GM18909 (cell line): ENCODE measurements around the gene MEF2A.
"Not testable (repeated sequence)": the region's sequence is repeated elsewhere in the genome, so short reads cannot be mapped to it uniquely, and the experiment has no call there.

Experiments
- ATAC-seq: cut with Tn5 transposase; IDR thresholded peaks from one replicate; pipeline ENCODE4 v1.9.1; 2021; ENCODE audit warnings: mild to moderate bottlenecking; ENCODE audit not compliant: unreplicated experiment, poor library complexity

The MEF2A gene

DNA sequence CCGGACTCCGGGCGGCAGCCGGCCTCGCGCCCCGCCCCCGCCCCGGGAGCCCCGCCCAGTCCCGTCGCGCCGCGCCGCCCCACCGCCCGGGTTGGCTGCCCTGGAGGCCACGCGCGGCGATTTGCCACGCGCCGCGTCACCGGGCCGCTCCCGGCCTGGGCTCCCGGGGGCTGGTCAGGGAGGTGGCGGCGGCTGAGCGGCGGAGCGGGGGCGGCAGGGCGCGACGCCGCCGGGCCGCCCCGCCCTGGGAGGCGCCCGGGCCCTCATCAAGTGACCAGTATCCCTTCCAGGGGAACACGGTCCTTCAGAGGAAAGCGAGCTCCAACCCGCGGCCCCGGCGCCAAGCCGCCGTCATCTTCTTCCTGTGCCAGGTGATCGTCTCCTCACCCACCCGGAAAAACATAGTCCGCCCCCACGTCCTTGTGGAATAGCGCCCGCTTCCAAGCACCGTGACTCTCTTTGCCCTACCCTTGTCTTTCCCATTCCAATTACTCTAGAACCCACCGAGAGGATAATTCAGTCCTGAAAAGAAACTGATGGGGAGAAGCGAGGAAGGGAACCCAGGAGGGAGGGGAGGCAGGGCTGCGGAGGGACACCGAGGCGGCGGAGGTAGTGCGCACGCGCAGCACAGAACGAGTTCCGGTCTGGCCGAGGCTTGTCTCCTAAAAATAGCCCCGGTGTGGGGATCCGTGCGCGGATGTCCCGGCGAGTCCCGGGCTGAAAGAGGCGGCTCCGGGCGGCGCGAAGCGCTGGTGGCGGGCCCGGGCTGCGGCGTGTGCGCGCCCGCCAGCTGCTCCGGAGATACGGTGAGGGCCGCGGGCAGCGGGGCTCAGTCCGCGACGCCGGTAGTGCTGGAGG lies at the start of gene MEF2A:
TSS of gene MEF2A (plus strand) at position 686 of the 858 bp plus-strand sequence. CDS start 67,136 bp downstream, outside the sequence.
- peak; percentile 60 for ATAC-seq

DNA sequence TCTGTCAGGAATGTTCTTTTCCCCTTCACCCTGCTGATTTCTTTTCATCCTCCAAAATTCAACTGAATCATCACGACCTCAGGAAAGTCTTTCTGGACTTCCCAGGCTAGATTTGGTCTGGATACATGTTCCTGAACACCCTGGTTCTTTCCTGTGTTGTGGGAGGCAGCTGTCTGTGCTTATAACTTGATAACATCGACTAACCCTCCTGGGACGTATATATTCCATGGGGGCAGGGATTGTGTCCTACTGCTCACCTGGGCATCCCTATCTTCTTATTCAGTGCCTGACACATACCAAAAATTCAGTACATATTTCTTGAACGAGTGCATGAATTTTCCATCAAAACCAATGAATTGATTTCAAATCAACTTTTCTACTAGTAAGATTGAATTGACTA lies 47.6 kb upstream of the MEF2A start:
- no peak for ATAC-seq

GRCh38 chr15:99519366-99519765 lies 46.4 kb upstream of the MEF2A start:
- not testable (repeated sequence) for ATAC-seq

DNA sequence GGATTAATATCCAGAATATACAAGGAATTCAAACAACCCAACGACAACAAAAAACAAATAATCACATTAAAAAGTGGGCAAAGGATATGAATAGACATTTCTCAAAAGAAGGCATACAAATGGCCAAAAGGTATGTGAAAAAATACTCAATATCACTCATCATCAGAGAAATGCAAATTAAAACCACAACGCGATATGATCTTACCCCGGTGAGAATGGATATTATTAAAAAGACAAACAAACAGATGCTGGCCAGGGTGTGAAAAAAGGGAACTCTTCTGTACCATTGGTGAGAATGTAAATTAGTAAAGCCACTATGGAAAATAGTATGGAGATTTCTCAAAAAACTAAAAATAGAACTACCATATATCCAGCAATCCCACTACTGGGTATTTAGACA lies 43.5 kb upstream of the MEF2A start:
- ATAC-seq, result peak; percentile 45

DNA sequence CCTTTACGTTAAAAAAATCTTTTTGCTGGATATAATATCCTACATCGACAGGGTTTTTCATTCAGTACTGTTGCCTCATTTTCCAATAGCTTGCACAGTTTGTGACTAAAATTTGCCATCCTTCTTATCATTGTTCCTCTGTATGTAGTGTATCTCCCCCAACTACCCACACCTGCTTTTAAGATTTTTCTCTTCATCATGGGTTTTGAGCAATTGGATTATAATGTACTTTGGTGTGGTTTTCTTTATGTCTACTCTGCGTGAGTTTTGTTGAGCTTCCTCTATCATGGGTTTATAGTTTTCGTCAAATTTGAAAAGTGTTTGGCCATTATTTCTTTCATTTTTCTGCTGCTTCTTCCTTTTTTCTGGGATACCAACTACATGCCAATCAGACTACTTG lies 39.6 kb upstream of the MEF2A start:
- no peak for ATAC-seq

DNA sequence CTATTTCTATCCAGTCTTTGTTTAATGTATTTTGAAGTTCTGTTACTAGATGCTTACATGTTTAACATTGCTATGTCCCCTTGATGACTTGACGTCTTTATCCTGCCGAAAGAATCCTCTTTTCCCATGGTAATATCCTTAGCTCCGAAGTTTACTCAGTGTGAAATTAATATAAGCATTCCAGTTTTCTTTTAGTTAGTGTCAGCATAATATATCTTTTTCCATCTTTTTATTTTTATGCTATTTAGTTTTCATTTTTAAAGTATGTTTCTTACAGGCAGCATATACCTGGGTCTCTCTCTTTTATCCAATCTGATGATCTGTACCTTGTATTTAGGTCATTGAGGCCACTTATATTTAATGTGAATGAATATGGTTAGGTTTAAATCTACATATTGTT lies 39.1 kb upstream of the MEF2A start:
- no peak for ATAC-seq

DNA sequence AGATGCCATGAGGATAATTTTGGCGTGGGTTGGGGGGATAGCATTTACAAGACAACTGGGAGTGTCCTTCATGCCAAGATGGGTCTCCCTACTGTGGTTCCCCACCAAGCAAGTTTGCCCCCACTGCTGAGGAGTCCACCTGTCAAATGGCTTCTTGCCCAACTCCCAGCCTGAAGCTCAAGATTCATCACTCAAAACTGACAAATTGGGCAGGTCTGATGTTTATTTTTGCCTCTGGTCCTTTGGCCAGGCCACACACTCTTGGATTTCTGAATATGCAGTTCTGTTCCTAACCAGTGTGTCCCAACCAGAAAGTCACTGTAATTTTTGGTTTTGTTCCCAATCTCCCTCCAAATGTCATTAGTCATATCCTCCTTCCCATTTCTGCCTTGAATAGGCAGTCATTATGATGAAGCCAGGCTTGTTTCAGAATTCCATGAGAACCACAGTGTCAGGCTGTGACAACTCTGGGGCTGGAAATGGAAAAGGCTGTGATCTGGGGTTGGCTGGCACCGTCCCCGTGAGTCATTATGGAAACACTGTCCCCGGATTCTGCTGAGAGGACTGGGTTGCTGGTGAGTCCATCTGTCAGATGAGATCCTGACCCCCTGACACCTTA lies 29.3 kb upstream of the MEF2A start:
- no peak for ATAC-seq

- ATAC-seq, result no peak
Measured at GRCh38 chr15:99537344-99537743, 28.4 kb upstream of the MEF2A start.

- no peak for ATAC-seq
Measured at GRCh38 chr15:99538261-99538660, 27.5 kb upstream of the MEF2A start.

DNA sequence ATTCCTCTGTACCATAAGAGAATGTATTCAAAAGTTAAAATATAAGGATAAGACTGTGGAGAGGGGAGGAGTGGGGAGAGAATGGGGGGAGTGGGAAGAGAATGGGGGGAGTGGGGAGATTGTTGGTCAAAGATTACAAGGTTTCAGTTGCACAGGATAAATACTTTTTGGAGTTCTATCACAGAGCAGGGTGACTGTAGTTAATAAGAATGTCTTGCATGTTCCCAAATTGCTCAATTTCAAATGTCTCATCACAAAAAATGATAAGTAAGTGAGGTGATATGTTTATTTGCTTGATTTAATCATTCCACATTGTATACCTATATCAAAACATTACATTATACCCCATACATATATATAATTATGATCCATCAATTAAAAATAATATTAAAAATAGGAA lies 23.0 kb upstream of the MEF2A start:
- ATAC-seq, result no peak

- ATAC-seq, result peak; percentile 56
Measured at GRCh38 chr15:99545605-99546004, 20.2 kb upstream of the MEF2A start.

GRCh38 chr15:99546441-99547100 lies 19.2 kb upstream of the MEF2A start:
- no peak for ATAC-seq

- no peak for ATAC-seq
Measured at GRCh38 chr15:99547517-99547916, 18.3 kb upstream of the MEF2A start.

DNA sequence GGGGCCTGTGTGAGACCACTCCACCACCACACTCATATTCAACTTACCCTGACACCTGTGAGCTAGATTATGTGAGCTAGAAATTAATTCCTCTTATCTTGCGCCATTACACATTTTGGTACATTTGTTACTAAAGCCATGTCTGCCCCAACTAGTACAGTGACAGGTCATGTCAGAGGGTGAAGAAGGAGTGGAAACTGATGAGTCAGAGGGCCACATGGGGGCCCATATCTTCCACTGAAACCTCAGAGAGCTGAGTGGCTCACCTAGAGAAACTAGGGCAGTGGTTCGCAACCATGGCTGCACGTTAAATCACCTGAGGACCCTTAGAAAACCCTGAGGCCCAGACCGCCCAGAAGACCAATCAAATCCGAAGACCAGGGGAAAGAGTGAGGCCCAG lies 15.7 kb upstream of the MEF2A start:
- ATAC-seq, result no peak

GRCh38 chr15:99552111-99552510 lies 13.7 kb upstream of the MEF2A start:
- ATAC-seq, result no peak

DNA sequence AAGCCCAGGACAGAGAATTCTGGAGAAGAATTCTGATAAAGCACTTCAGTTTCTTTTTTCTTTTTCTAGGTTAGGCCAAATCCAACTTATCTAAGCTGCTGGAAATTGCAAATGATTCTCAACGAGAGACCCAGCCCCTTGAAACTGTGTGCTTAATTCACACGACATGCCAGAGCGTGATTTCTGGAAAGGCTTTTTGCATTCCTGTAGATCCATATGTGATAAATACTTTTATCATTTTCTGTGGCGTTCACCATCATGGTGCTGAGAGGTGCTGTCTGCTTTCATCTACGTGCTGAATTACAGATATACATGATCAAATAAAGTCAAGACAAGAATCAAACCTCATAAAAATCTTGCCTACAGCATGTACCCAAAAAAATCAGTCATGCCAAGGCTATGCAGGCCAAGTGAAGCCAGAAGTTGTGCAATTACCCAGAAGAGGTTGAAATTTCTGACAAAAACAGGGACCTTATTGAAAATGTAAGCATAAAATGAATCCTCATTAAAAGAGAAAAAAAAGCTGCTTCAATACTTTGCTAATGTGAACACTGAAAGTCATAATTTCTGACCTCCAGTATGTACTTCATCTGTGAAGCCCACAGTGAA lies 10.8 kb upstream of the MEF2A start:
- no peak for ATAC-seq

GRCh38 chr15:99556011-99556410 lies 9.8 kb upstream of the MEF2A start:
- no peak for ATAC-seq

DNA sequence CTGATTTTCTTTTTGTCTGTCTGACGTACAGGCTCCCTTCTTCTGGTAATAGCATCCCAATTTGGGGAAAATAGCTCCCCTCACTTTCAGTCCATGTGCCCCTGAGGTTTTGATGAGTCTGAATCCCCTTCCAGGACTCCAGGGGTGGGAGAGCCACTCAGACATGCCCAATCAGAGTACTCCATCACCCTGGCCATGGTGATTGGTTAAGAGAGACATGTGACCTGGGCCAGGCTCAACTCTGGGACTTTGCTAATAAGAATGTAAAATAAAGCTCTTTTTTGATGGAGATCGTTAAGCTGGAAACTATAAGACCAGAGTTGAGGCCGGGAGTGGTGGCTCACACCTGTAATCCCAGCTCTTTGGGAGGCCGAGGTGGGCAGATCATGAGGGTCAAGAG lies 9.2 kb upstream of the MEF2A start:
- ATAC-seq, result no peak

- ATAC-seq, result no peak
Measured at GRCh38 chr15:99558084-99558483, 7.7 kb upstream of the MEF2A start.

DNA sequence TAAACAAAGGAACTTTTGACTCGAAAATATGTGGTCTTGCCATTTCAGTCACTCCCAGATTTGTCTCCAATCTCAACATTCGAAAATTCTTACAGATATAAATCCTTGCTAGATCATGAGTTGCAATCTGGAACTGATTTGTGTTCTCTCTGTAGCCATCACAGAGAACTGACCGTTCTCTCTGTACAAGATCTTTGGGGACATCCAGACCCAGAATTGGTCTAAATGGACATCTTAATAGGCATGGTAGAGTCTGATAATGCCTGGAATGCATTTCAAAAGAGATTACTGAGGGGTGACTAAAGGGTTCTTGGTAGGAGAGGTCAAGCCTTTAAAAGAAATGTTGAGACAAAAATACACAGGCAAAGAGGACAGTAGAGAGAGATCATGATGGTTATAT lies 7.2 kb upstream of the MEF2A start:
- no peak for ATAC-seq
